Omental fat pad (tissue), 4 donors: Measurements from ENCODE around the gene SNAI3. TPM values are rescaled to one million over a fixed set of nuclear protein-coding genes. Genes with fewer than 3 reads are reported as not detected.
"Not testable (repeated sequence)": the region's sequence is repeated elsewhere in the genome, so short reads cannot be mapped to it uniquely, and the experiment has no call there.

Source experiments
- ATAC-seq: fragments of 150-250 bp; one replicate; pipeline ENCODE4 v1.9.1; 2016; ENCODE audit warnings: mild to moderate bottlenecking, moderate library complexity; ENCODE audit not compliant: low FRiP score
- DNase-seq: peaks from one replicate; pipeline ENCODE4 v3.0.0-alpha.2; 2019; ENCODE audit warnings: low spot score
- total RNA-seq, 4 donors: library from RNA; depleted of rRNA; stranded (reverse); fragments of >200 nt; gene quantifications; one replicate each; pipeline ENCODE4 v1.1.0, GENCODE V29; 2016
- TF ChIP-seq, protein P1 (sequence below), 3 donors: fragments of 450-650 bp; IDR thresholded peaks; one replicate each; pipeline ENCODE4 v1.5.1; 2016 to 2017; ENCODE audit warnings: antibody characterized with exemption in 3 of 3, mild to moderate bottlenecking in 3 of 3, moderate library complexity in 2 of 3

Gene SNAI3
- total RNA-seq, 4 donors from 2014 or later: 0.37 to 2.3 (median 0.99) TPM

DNA sequence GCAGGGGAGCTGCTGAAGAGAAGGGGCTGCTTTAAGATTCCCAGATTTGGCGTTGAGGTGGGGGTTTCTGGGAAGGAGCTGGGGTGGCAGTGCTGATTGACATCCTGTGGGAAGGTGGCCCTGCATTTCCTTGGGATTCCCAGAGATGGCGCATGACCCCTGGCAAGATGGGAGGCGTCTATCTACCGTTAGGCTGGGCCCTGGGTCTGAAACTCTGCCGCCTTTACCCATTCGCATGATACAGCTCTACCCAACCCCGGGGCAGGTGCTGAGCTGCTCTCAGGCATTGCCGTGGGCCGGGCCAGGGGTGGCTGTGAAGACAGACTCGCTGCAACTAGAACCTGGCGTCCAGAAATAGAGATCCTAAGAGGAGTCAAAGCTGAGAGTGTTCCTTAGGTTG lies 13.5 kb downstream of the SNAI3 start:
- DNase-seq: no peak
- TF ChIP-seq, protein P1, sequence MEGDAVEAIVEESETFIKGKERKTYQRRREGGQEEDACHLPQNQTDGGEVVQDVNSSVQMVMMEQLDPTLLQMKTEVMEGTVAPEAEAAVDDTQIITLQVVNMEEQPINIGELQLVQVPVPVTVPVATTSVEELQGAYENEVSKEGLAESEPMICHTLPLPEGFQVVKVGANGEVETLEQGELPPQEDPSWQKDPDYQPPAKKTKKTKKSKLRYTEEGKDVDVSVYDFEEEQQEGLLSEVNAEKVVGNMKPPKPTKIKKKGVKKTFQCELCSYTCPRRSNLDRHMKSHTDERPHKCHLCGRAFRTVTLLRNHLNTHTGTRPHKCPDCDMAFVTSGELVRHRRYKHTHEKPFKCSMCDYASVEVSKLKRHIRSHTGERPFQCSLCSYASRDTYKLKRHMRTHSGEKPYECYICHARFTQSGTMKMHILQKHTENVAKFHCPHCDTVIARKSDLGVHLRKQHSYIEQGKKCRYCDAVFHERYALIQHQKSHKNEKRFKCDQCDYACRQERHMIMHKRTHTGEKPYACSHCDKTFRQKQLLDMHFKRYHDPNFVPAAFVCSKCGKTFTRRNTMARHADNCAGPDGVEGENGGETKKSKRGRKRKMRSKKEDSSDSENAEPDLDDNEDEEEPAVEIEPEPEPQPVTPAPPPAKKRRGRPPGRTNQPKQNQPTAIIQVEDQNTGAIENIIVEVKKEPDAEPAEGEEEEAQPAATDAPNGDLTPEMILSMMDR (IDR thresholded peaks at IDR 0.05): no peak
- no peak for ATAC-seq

DNA sequence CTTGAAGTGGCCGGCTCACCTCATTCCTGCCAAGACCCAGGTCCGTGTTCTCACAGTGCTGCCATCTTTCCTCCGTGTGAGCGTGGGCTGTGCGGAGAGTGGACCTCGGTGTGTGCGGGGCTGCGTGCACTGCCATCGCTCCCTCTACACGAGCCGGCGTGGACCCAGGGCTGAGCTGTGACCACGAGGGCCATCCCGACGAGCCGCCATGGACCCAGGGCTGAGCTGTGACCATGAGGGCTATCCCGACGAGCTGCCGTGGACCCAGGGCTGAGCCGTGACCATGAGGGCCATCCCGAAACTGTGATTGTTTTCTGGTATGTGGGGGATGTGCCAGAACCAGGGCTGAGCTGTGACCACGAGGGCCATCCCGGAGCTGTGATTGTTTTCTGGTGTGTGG lies 14.5 kb downstream of the SNAI3 start:
- ATAC-seq (no peak), DNase-seq (no peak)
- TF ChIP-seq, protein P1 (IDR thresholded peaks at IDR 0.05): no peak

DNA sequence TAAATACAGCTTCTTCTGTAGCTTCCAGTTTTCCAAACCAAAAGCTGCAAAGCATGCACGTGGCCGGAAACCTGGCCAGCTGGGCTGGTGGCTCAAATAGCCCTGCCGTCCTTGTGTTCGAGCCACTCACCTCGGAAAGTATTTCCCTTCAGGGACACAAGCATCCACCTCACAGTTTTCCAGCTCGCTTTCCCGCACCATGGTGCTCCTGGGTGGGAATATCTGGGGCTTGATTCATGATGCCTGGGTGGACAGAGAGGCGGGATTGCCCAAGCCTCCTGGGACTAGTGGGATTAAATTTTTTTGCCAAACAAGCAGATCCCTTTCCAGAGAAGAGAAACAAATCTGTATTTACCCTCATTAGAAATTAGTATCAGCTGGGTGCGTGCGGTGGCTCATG lies 16.3 kb downstream of the SNAI3 start:
- DNase-seq (no peak), ATAC-seq (no peak)
- TF ChIP-seq, protein P1 (IDR thresholded peaks at IDR 0.05): no peak

DNA sequence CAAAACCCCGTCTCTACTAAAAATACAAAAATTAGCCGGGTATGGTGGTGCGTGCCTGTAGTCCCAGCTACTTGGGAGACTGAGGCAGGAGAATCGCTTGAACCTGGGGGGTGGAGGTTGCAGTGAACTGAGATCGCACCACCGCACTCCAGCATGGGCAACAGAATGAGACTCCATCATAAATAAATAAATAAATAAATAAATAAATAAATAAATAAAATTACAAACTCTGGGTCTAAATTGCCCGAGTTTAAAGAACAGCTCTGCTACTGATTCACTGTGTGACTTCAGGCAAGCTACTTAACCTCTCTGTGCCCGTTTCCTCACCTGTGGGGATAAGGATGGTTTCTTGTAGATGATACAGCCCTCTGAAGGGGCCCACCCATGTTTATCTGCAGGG lies 16.8 kb downstream of the SNAI3 start:
- ATAC-seq, DNase-seq: not testable (repeated sequence)

DNA sequence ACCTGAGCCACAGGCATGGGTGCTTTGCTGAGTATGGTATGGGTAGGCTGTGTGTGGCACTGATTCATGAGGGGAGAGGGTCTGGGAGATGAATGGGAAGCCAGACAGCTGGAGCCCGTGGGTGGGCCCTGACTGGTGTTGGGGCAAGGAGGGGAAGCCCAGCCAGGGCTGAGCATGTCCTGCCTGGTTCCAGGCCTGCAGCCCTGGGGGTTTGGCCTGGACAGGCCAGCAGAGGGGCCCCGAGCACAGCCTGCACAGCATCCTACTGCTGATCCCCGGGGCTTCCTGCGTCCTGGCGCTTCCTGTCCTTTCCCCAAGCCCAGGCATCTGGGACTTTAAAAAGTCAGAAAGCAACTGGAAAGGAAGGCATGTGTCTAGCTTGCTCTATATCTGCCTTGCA lies 18.8 kb downstream of the SNAI3 start:
- ATAC-seq: no peak
- DNase-seq: no peak
- TF ChIP-seq, protein P1 (IDR thresholded peaks at IDR 0.05): no peak

DNA sequence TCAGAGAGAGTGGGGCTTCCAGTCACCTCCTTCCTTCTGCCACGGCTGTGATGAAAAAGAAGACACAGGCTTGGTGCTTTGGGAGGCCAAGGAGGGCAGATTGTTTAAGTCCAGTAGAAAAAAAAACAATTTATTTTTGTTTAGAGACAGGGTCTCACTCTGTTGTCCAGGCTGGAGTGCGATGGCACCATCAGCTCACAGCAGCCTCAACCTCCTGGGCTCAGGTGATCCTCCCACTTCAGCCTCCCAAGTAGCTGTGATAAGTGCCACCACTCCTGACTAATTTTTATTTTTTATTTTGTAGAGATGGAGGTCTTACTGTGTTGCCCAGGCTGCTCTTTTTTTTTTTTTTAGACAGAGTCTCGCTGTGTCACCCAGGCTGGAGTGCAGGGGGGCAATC lies 20.7 kb downstream of the SNAI3 start:
- ATAC-seq: no peak

DNA sequence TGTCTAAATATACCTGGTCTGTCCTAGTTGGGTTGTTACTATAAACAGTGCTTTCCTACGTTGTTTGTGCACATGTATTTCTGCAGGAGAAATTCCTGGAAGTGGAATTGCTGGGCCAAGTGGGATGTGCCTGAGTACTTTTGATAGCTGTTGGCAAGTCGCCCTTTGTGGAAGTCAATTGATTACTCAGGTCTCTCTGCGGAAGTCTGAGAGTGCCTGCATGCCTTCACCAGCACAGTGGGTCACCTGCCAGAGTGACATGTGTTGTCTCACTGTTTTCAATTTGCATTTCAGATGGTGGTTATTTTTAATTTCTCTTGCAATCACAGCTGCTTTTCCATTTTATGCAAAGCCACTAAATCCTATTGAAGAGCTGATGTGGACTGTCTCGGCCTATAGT lies 21.2 kb downstream of the SNAI3 start:
- ATAC-seq: no peak
- TF ChIP-seq, protein P1 (IDR thresholded peaks at IDR 0.05): no peak
- DNase-seq: no peak

More for the DNA sequence above, 20.7 kb downstream of the SNAI3 start:
- TF ChIP-seq, protein P1 (IDR thresholded peaks at IDR 0.05): no peak
- no peak for DNase-seq
